Gastrocnemius medialis (tissue), 4 donors: ENCODE results near the gene EFEMP1. TPM values are rescaled to one million over a fixed set of nuclear protein-coding genes. Genes with fewer than 3 reads are reported as not detected.

Source experiments
- ATAC-seq, 2 donors: fragments of 150-250 bp; one replicate each; pipeline ENCODE4 v1.9.1; 2016
- DNase-seq, 2 donors: peaks; one replicate each; pipeline ENCODE4 v3.0.0-alpha.2; 2019
- H3K27ac ChIP-seq, 4 donors: fragments of 200-600 bp; sonication (generic); 1 replicate in 1 of 4; 2 replicates in 3 of 4; pipeline ENCODE4 v1.5.1; 2016 to 2018; ENCODE audit warnings: mild to moderate bottlenecking in 2 of 4, moderate library complexity in 1 of 4
- H3K27me3 ChIP-seq, 3 donors: fragments of 200-600 bp; sonication (generic) in 2 of 3; 1 replicate in 1 of 3; 2 replicates in 2 of 3; pipeline versions ENCODE4 v1.5.1 to v1.6.0; 2016 to 2019; ENCODE audit warnings: mild to moderate bottlenecking in 1 of 3, moderate library complexity in 1 of 3
- H3K36me3 ChIP-seq, 2 donors: fragments of 200-600 bp; sonication (generic) in 1 of 2; one replicate each; pipeline ENCODE4 v1.5.1; 2017 to 2018
- H3K4me1 ChIP-seq, 2 donors: fragments of 200-600 bp; sonication (generic) in 1 of 2; one replicate each; pipeline ENCODE4 v1.5.1; 2016 to 2017; ENCODE audit warnings: mild to moderate bottlenecking in 2 of 2
- H3K4me3 ChIP-seq, 4 donors: fragments of 200-600 bp; sonication (generic) in 3 of 4; 1 replicate in 1 of 4; 2 replicates in 3 of 4; pipeline ENCODE4 v1.5.1; 2016 to 2019; ENCODE audit warnings: mild to moderate bottlenecking in 2 of 4
- H3K9me3 ChIP-seq, 3 donors: fragments of 200-600 bp; sonication (generic) in 2 of 3; 1 replicate in 1 of 3; 2 replicates in 2 of 3; pipeline ENCODE4 v1.5.1; 2016 to 2019
- POLR2A ChIP-seq, 2 donors: fragments of 450-650 bp; IDR thresholded peaks; one replicate each; pipeline ENCODE4 v1.6.1; 2017; ENCODE audit warnings: antibody characterized with exemption in 2 of 2, mild to moderate bottlenecking in 2 of 2, moderate library complexity in 2 of 2
- in situ Hi-C, 4 donors: fragments of 200-750 bp; cut with MboI; loops; one replicate each; pipeline versions ENCODE4 v1.15.0 to v1.8.0; 2017; ENCODE audit warnings: low sequenced_read_pairs in 4 of 4
- intact Hi-C: fragments of 100-400 bp; cut with DNase I; formaldehyde crosslinking; loops from one replicate; pipeline ENCODE4 v1.15.1; 2023; ENCODE audit warnings: low total_unique reads
- total RNA-seq, 4 donors: library from RNA; depleted of rRNA; stranded (reverse); fragments of >200 nt; gene quantifications; one replicate each; pipeline versions ENCODE4 v1.1.0 to v1.2.3, GENCODE V29; 2016
- TF ChIP-seq, protein P1 (sequence below), 5 experiments: fragments of 450-650 bp in 3 of 5; fragments of 200-600 bp in 2 of 5; sonication (generic) in 2 of 5; IDR thresholded peaks in 4 of 5; conservative IDR thresholded peaks in 1 of 5; 1 replicate in 4 of 5; 2 replicates in 1 of 5; pipeline ENCODE4 v1.5.1; 2016 to 2019; ENCODE audit warnings: antibody characterized with exemption in 5 of 5, mild to moderate bottlenecking in 3 of 5, moderate library complexity in 3 of 5

EFEMP1 gene
- total RNA-seq, 4 donors from 2014 or later = 1.5 to 30.1 (median 20.8) TPM

DNA sequence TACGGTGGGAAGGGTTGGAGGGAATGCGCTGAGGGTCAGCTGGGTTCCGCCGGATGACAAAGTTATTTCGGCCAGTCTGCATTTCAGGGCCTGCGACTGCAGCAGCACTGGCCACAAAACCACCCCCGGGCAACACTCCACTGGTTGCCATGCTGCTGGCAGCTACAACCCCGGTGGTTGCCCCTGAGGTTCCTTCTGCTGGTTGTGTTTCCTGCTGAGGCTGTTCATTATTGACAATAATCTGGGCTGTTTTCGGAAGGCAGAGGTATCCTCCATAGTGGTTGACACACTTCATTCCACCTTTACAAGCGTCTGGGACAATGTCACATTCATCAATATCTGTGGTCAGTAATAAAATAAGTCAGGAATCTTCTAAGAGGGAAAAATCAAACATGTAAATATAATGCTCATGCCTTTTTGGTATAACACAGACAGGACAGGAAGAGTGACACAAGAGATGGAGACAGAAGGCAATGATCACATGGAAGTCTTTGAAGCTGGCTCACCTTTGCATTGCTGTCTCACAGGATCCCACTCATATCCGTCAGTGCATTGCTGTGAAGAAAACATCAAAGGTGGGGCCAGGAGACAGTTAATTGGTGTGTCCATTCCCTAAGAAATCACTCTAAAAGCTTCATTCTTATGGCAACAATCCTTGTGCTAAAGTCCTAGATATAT is 5.7 kb downstream of the EFEMP1 start:
- Histone ChIP-seq H3K4me3 (no peak overlapping the region), H3K9me3 (no peaks in the 10 kb centered on the region), H3K27ac (no peak overlapping the region), H3K4me1 (peaks cover 0 to 3% of the 10 kb centered on the region in 2 donors), H3K27me3 (no peaks in the 10 kb centered on the region), H3K36me3 (no peaks in the 10 kb centered on the region)
- ATAC-seq (no peak), DNase-seq (no peak)
- TF ChIP-seq POLR2A (IDR thresholded peaks at IDR 0.05) = no peak
- TF ChIP-seq, protein P1, sequence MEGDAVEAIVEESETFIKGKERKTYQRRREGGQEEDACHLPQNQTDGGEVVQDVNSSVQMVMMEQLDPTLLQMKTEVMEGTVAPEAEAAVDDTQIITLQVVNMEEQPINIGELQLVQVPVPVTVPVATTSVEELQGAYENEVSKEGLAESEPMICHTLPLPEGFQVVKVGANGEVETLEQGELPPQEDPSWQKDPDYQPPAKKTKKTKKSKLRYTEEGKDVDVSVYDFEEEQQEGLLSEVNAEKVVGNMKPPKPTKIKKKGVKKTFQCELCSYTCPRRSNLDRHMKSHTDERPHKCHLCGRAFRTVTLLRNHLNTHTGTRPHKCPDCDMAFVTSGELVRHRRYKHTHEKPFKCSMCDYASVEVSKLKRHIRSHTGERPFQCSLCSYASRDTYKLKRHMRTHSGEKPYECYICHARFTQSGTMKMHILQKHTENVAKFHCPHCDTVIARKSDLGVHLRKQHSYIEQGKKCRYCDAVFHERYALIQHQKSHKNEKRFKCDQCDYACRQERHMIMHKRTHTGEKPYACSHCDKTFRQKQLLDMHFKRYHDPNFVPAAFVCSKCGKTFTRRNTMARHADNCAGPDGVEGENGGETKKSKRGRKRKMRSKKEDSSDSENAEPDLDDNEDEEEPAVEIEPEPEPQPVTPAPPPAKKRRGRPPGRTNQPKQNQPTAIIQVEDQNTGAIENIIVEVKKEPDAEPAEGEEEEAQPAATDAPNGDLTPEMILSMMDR (IDR thresholded peaks at IDR 0.05 in 4 of 5, conservative IDR thresholded peaks at IDR 0.05 in 1 of 5) = no peak
- intact Hi-C loops (no loop called here), in situ Hi-C loops (no loop called here)

DNA sequence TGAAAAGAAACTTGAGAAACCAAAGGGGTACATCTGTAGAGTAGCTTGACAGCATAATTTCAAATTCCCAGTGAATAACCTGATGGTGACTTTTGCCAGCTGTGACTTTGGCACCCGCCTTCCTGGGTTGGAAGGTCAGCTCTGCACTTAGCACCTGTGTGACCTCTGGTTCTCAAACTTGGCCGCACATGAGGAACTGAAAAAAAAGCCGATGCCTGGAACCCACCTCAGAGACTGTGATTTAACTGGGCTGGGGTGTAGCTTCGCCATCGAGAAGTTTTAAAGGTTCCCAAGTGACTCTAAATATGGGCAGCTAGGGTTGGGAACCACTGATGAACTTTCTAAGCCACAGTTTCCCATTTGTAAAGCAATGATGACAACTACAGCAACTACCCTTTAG is 6.5 kb downstream of the EFEMP1 start:
- Histone ChIP-seq H3K36me3 (no peaks in the 10 kb centered on the region), H3K27me3 (no peaks in the 10 kb centered on the region), H3K4me1 (no peaks in the 10 kb centered on the region), H3K4me3 (no peak overlapping the region), H3K9me3 (no peaks in the 10 kb centered on the region), H3K27ac (no peak overlapping the region)
- DNase-seq (no peak), ATAC-seq (no peak)
- in situ Hi-C loops = no loop called here
- TF ChIP-seq POLR2A (IDR thresholded peaks at IDR 0.05) = no peak
- TF ChIP-seq, protein P1 (IDR thresholded peaks at IDR 0.05 in 4 of 5, conservative IDR thresholded peaks at IDR 0.05 in 1 of 5) = no peak
- intact Hi-C loops = no loop called here

- in situ Hi-C loops = no loop called here
- Histone ChIP-seq H3K4me3 (no peak overlapping the region), H3K4me1 (no peaks in the 10 kb centered on the region), H3K27me3 (no peaks in the 10 kb centered on the region), H3K9me3 (no peaks in the 10 kb centered on the region), H3K27ac (no peak overlapping the region), H3K36me3 (no peaks in the 10 kb centered on the region)
- TF ChIP-seq, protein P1 (IDR thresholded peaks at IDR 0.05 in 4 of 5, conservative IDR thresholded peaks at IDR 0.05 in 1 of 5) = no peak
- TF ChIP-seq POLR2A (IDR thresholded peaks at IDR 0.05) = no peak
- intact Hi-C loops = no loop called here
- no peak for ATAC-seq
- no peak for DNase-seq
These were observed 7.0 kb downstream of the EFEMP1 start for GRCh38 chr2:55916473-55917049.

- intact Hi-C loops (no loop called here), in situ Hi-C loops (no loop called here)
- DNase-seq = no peak
- no peak overlapping the region for H3K27ac ChIP-seq
- H3K36me3 ChIP-seq = no peaks in the 10 kb centered on the region
- TF ChIP-seq, protein P1 (IDR thresholded peaks at IDR 0.05 in 4 of 5, conservative IDR thresholded peaks at IDR 0.05 in 1 of 5) = no peak
- no peak for TF ChIP-seq POLR2A (IDR thresholded peaks at IDR 0.05)
- H3K9me3 ChIP-seq = no peaks in the 10 kb centered on the region
- H3K4me3 ChIP-seq = no peak overlapping the region
- no peaks in the 10 kb centered on the region for H3K4me1 ChIP-seq
- ATAC-seq = no peak
- no peaks in the 10 kb centered on the region for H3K27me3 ChIP-seq
These were observed 8.8 kb downstream of the EFEMP1 start for GRCh38 chr2:55914786-55915185.
